HuH-7 (cell line): Measurements from ENCODE around the gene OR8A1.
"Not testable (repeated sequence)": the region's sequence is repeated elsewhere in the genome, so short reads cannot be mapped to it uniquely, and the experiment has no call there.

ENCODE experiments used
- DNase-seq: peaks from one replicate; pipeline ENCODE4 v3.0.0; 2011; ENCODE audit warnings: low spot score

Gene OR8A1

DNA sequence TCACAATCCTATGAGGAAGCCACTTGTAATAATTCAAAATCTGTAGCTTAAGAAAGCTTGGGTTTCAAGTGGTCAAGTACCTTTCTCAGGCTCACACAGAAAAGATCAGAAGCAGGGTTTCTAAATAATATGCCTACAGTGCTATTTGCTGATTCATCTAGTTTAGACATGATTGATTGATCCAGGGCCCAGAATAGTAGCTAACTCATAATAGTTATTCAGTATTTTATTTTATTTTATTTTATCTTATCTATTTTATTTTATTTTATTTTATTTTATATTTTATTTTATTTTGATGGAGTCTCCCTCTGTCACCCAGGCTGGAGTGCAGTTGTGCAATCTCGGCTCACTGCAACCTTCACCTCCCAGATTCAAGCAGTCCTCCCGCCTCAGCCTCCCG lies 25.5 kb downstream of the OR8A1 start:
- no peak for DNase-seq

GRCh38 chr11:124597626-124598025 lies 27.8 kb downstream of the OR8A1 start:
- no peak for DNase-seq

GRCh38 chr11:124600621-124601320 lies 31.0 kb downstream of the OR8A1 start:
- DNase-seq, result no peak

DNA sequence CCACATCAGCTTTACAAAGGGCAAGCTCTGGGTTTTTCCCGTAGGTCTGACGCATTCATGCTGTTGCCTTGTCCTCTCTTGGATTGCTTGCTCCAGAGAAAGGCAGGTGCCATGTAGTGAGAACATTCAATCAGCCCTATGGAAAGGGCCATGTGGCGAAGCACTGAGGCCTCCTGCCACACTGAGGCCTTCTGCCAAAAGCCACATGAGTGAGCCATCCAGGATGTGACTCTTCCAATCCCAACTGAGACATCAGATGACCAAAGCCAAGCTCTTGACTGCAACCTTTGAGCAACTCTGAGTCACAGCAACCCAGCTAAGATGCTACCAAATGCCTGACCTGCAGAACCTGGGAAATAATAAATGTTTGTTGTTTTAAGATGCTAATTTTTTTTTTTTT lies 32.4 kb downstream of the OR8A1 start:
- no peak for DNase-seq

- DNase-seq, result not testable (repeated sequence)
Measured at GRCh38 chr11:124602723-124603122, 32.9 kb downstream of the OR8A1 start.

DNA sequence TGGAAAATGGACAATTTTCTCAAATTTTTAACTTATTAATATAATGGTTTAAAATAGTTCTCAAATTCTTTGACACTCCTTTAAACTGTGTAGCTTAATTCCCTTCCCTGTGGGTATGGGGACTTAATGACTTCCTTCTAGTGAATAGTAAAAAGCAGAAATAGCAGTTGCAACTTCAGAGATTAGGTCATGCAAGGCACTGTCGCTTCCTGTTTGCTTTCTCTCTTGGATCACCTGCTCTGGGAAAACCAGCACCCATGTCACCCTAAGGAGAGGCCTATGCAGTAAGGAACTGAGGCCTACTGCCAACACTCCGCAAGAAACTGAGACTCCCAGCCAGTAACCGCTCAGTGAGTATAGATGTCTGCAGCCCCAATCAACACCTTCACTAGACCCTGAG lies 35.9 kb downstream of the OR8A1 start:
- no peak for DNase-seq

DNA sequence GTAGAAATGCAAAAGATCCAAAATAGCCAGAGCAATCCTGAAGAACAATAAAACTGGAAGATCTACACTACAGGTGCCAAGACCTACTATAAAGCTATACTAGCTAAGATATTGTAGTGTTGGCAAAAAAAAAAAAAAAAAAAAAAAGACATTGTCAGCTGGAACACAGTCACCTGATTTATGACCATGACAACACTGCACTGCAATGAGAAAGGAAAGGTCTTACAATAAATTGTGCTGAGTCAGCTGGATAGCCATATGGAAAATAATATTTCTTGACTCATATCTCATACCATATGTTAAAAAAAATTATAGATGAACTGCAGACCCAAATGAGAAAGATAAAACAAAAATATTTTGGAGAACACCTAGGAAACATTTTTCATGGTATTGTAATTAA lies 38.4 kb downstream of the OR8A1 start:
- no peak for DNase-seq

DNA sequence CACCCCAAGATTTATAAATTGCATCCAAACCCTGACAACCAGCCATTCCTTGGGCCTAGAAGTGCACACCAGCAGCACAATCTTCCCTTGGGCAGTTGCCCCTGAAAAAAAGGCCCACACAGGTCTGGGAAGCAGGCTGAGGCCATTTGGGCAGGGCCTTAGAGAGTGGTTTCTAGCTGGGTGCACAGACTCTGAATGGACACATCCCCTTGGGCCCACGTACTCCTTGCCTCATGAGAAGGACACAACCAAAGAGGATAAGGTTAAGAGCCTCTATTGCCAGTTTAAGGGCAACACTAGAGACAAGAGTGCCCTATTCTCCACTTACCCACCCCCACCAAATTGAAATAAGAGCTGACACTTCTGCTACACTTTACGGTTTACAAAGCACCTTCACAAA lies 40.5 kb downstream of the OR8A1 start:
- no peak for DNase-seq

DNA sequence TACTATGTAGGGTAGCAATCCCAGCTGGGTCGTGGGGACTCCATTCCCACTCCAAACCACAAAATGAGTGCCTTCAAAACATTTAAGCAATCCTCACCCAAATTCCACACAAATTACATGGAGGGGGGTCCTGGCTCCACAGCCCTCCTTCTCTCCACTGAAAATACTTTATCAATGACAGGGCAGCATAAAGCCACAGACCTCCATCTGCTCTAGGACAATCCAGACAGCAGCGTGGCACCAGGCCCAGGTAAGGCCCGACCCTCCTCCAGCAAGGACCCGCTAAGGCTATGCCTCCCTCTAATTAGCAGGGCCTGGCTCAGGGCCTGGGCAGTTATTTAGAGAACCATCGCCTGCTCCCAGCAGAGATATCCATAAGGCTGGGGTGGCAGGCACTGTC lies 41.3 kb downstream of the OR8A1 start, which contains the start of gene PANX3:
PANX3 (plus strand) TSS at position 365 of the 400 bp plus-strand sequence. CDS start 129 bp downstream, outside the sequence.
- no peak for DNase-seq

GRCh38 chr11:124612045-124612444 lies 42.2 kb downstream of the OR8A1 start:
- DNase-seq, result no peak

GRCh38 chr11:124612567-124613246 lies 42.9 kb downstream of the OR8A1 start:
- DNase-seq, result no peak

DNA sequence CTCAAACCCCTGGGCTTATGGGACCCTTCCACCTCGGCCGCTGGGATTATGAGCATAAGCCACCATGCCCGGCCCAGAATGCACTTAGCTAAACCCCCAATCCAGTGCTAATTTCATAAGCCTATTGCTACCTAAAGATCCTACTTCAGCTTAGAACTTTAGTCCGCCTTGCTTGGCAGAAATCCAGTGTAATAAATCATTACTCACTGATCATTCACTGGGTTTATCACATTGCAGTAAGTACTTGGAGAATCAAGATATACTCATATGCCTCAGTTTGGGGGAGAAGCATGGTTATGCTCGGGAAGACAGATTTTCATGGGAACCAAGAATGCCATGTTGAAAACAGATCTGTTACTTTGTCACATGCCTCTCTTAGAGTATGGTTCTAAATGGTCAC lies 49.1 kb downstream of the OR8A1 start:
- DNase-seq, result no peak
